Activated CD8-positive, alpha-beta memory T cell treated with anti-CD3 and anti-CD28 coated beads, Interleukin-2, amount 10 ng/mL, durations not matched to agents 7 days and 5 days (primary cell): ENCODE measurements around the gene PCDHGB1. TPM values are rescaled to one million over a fixed set of nuclear protein-coding genes. Genes with fewer than 3 reads are reported as not detected.
A peak's percentile ranks its signal among the peaks of the same experiment; 100 is the strongest.

Experiments used
- ATAC-seq: fragments of 150-1000 bp; cut with Tn5 transposase; one replicate; pipeline ENCODE4 v1.10.0; 2021; ENCODE audit warnings: moderate library complexity
- CTCF ChIA-PET: fragments of 350-600 bp; sonication (Branson Sonifier 250); formaldehyde crosslinking; loops from one replicate; lab custom pipeline; 2021; ENCODE audit warnings: antibody characterized with exemption; lab: Charles Lee
- DNase-seq: peaks from one replicate; pipeline ENCODE4 v3.0.0-alpha.2; 2020
- H3K27ac Mint-ChIP-seq: one replicate; pipeline ENCODE4 v1.8.0; 2021; ENCODE audit warnings: mild to moderate bottlenecking, mixed read lengths
- H3K27me3 Mint-ChIP-seq: one replicate; pipeline ENCODE4 v1.8.0; 2021; ENCODE audit warnings: mixed read lengths
- H3K36me3 Mint-ChIP-seq: one replicate; pipeline ENCODE4 v1.8.0; 2021; ENCODE audit warnings: mild to moderate bottlenecking, mixed read lengths
- H3K4me1 Mint-ChIP-seq: one replicate; pipeline ENCODE4 v1.8.0; 2021; ENCODE audit warnings: mixed read lengths
- H3K4me3 Mint-ChIP-seq: one replicate; pipeline ENCODE4 v1.8.0; 2021; ENCODE audit warnings: mild to moderate bottlenecking, moderate library complexity, mixed read lengths
- H3K9me3 Mint-ChIP-seq: one replicate; pipeline ENCODE4 v1.8.0; 2022; ENCODE audit warnings: low read depth, mixed read lengths
- total RNA-seq, 2 experiments: library from RNA; stranded (reverse); gene quantifications; one replicate each; pipeline ENCODE4 v1.2.3, GENCODE V29; 2021

Gene PCDHGB1
- total RNA-seq, 2 experiments from 2014 or later = not detected

GRCh38 chr5:141355641-141356040 lies 5.7 kb downstream of the PCDHGB1 start:
- no peak for ATAC-seq
- no peak overlapping the region for H3K27ac Mint-ChIP-seq
- no peak overlapping the region for H3K4me3 Mint-ChIP-seq
- CTCF ChIA-PET = interaction anchor here (0.8 to 1.2 kb wide), 6 partner anchors 11 to 202 kb away, joined by 3 to 8 read pairs (median 4); partner anchors contain the start of genes PCDHGA1, PCDHGA11, PCDHGA3 and PCDHGB3
- peaks cover 47% of the 10 kb centered on the region for H3K27me3 Mint-ChIP-seq
- DNase-seq = no peak
- peaks cover 2% of the 10 kb centered on the region for H3K4me1 Mint-ChIP-seq
- peaks cover 8% of the 10 kb centered on the region for H3K36me3 Mint-ChIP-seq
- peaks cover 14% of the 10 kb centered on the region for H3K9me3 Mint-ChIP-seq

GRCh38 chr5:141356133-141356532 lies 6.2 kb downstream of the PCDHGB1 start:
- Mint-ChIP-seq H3K27me3 (peaks cover 47% of the 10 kb centered on the region), H3K4me1 (peaks cover 2% of the 10 kb centered on the region), H3K9me3 (peaks cover 17% of the 10 kb centered on the region), H3K27ac (no peak overlapping the region), H3K36me3 (peaks cover 13% of the 10 kb centered on the region), H3K4me3 (no peak overlapping the region)
- no peak for DNase-seq
- no peak for ATAC-seq
- CTCF ChIA-PET = interaction anchor here (0.8 to 1.2 kb wide), 3 partner anchors 65 to 202 kb away, joined by 3 to 4 read pairs (median 4); partner anchors contain the start of gene PCDHGA11

- peaks cover 2% of the 10 kb centered on the region for H3K4me1 Mint-ChIP-seq
- H3K27me3 Mint-ChIP-seq = peaks cover 51% of the 10 kb centered on the region
- peaks cover 15% of the 10 kb centered on the region for H3K36me3 Mint-ChIP-seq
- CTCF ChIA-PET = no interaction called here
- no peak overlapping the region for H3K27ac Mint-ChIP-seq
- peaks cover 17% of the 10 kb centered on the region for H3K9me3 Mint-ChIP-seq
- DNase-seq (no peak), ATAC-seq (no peak)
- no peak overlapping the region for H3K4me3 Mint-ChIP-seq
These were observed 7.1 kb downstream of the PCDHGB1 start for GRCh38 chr5:141356950-141357349.

GRCh38 chr5:141359790-141360426 lies 10.0 kb downstream of the PCDHGB1 start, which contains the start of gene PCDHGB2:
Gene PCDHGB2 (plus strand): TSS chr5:141359994. CDS start chr5:141360136, 142 bp downstream.
- Mint-ChIP-seq H3K27ac (peak within 1 kb of the TSS; percentile 6), H3K9me3 (peaks cover 15% of the 10 kb centered on the region), H3K27me3 (peaks cover 69% of the 10 kb centered on the region), H3K36me3 (peaks cover 15% of the 10 kb centered on the region), H3K4me1 (peaks cover 2% of the 10 kb centered on the region), H3K4me3 (peak within 1 kb of the TSS; percentile 75)
- CTCF ChIA-PET = interaction anchor here (0.5 to 1.9 kb wide), 6 partner anchors 61 to 276 kb away, joined by 3 to 7 read pairs (median 4); partner anchors contain the start of gene PCDHGA11
- DNase-seq = no peak
- ATAC-seq = no peak

GRCh38 chr5:141360685-141361084 lies 10.8 kb downstream of the PCDHGB1 start:
- H3K4me1 Mint-ChIP-seq = peaks cover 2% of the 10 kb centered on the region
- H3K27me3 Mint-ChIP-seq = peaks cover 70% of the 10 kb centered on the region
- peaks cover 15% of the 10 kb centered on the region for H3K36me3 Mint-ChIP-seq
- H3K4me3 Mint-ChIP-seq = peak overlapping the region; percentile 75
- H3K27ac Mint-ChIP-seq = no peak overlapping the region
- CTCF ChIA-PET = interaction anchor here (1.7 to 1.9 kb wide), 2 partner anchors 203 to 207 kb away, joined by 6 to 7 read pairs; no protein-coding TSS in a partner anchor
- no peak for DNase-seq
- H3K9me3 Mint-ChIP-seq = peaks cover 17% of the 10 kb centered on the region
- no peak for ATAC-seq

GRCh38 chr5:141362719-141363118 lies 12.8 kb downstream of the PCDHGB1 start:
- CTCF ChIA-PET = interaction anchor here (1.6 kb wide), 1 partner anchor 59 kb away, joined by 4 read pairs; the partner anchor contains the start of gene PCDHGA11
- ATAC-seq (no peak), DNase-seq (no peak)
- H3K27me3 Mint-ChIP-seq = peaks cover 70% of the 10 kb centered on the region
- no peak overlapping the region for H3K4me3 Mint-ChIP-seq
- H3K36me3 Mint-ChIP-seq = peaks cover 15% of the 10 kb centered on the region
- H3K27ac Mint-ChIP-seq = no peak overlapping the region
- peaks cover 2% of the 10 kb centered on the region for H3K4me1 Mint-ChIP-seq
- peaks cover 15% of the 10 kb centered on the region for H3K9me3 Mint-ChIP-seq

GRCh38 chr5:141363952-141364660 lies 14.2 kb downstream of the PCDHGB1 start, which contains the start of gene PCDHGA5:
Gene PCDHGA5 (plus strand): TSS chr5:141364162. CDS start chr5:141364331, 169 bp downstream.
- DNase-seq (no peak), ATAC-seq (no peak)
- H3K27me3 Mint-ChIP-seq = peaks cover 74% of the 10 kb centered on the region
- CTCF ChIA-PET = interaction anchor here (0.8 to 1.6 kb wide), 4 partner anchors 14 to 57 kb away, joined by 3 to 4 read pairs (median 3); partner anchors contain the start of genes PCDHGA10, PCDHGA11, PCDHGB1 and PCDHGB6
- H3K36me3 Mint-ChIP-seq = peaks cover 15% of the 10 kb centered on the region
- no peak within 1 kb of the TSS for H3K4me3 Mint-ChIP-seq
- peaks cover 15% of the 10 kb centered on the region for H3K9me3 Mint-ChIP-seq
- peak within 1 kb of the TSS; percentile 10 for H3K27ac Mint-ChIP-seq
- peaks cover 2% of the 10 kb centered on the region for H3K4me1 Mint-ChIP-seq

- H3K36me3 Mint-ChIP-seq = peaks cover 5% of the 10 kb centered on the region
- DNase-seq (no peak), ATAC-seq (no peak)
- peaks cover 77% of the 10 kb centered on the region for H3K27me3 Mint-ChIP-seq
- CTCF ChIA-PET = interaction anchor here (0.7 kb wide), 1 partner anchor 189 kb away, joined by 3 read pairs; the partner anchor contains the start of gene PCDHB8
- H3K9me3 Mint-ChIP-seq = peaks cover 13% of the 10 kb centered on the region
- H3K4me3 Mint-ChIP-seq = no peak overlapping the region
- H3K27ac Mint-ChIP-seq = no peak overlapping the region
- H3K4me1 Mint-ChIP-seq = peaks cover 2% of the 10 kb centered on the region
These were observed 16.4 kb downstream of the PCDHGB1 start for GRCh38 chr5:141366016-141366896.

GRCh38 chr5:141369994-141370848 lies 20.3 kb downstream of the PCDHGB1 start, which contains the start of gene PCDHGB3:
Gene PCDHGB3 (plus strand): TSS chr5:141370242. CDS start chr5:141370395, 153 bp downstream.
- DNase-seq = no peak
- ATAC-seq = no peak
- Mint-ChIP-seq H3K9me3 (peaks cover 17% of the 10 kb centered on the region), H3K4me1 (peaks cover 2% of the 10 kb centered on the region), H3K4me3 (peak within 1 kb of the TSS; percentile 40), H3K36me3 (no peaks in the 10 kb centered on the region), H3K27me3 (peaks cover 71% of the 10 kb centered on the region), H3K27ac (no peak within 1 kb of the TSS)
- CTCF ChIA-PET = interaction anchor here (0.7 to 2.0 kb wide), 13 partner anchors 9 to 284 kb away, joined by 3 to 13 read pairs (median 4); partner anchors contain the start of genes PCDHGA10, PCDHGA12, PCDHGA4 and PCDHGA9

GRCh38 chr5:141371572-141372475 lies 21.9 kb downstream of the PCDHGB1 start:
- Mint-ChIP-seq H3K9me3 (peaks cover 20% of the 10 kb centered on the region), H3K36me3 (no peaks in the 10 kb centered on the region), H3K27me3 (peaks cover 64% of the 10 kb centered on the region), H3K4me1 (peaks cover 2% of the 10 kb centered on the region), H3K4me3 (no peak overlapping the region), H3K27ac (no peak overlapping the region)
- ATAC-seq (no peak), DNase-seq (no peak)
- CTCF ChIA-PET = interaction anchor here (1.0 to 1.8 kb wide), 3 partner anchors 9 to 50 kb away, joined by 3 to 5 read pairs (median 4); partner anchors contain the start of gene PCDHGA11
